HG03064 (cell line): ENCODE measurements around the gene ARL4D.
"Not testable (repeated sequence)": the region's sequence is repeated elsewhere in the genome, so short reads cannot be mapped to it uniquely, and the experiment has no call there.

Experiments used
- ATAC-seq: cut with Tn5 transposase; IDR thresholded peaks from one replicate; pipeline ENCODE4 v1.9.1; 2021; ENCODE audit warnings: low read depth; ENCODE audit not compliant: unreplicated experiment

The ARL4D gene

GRCh38 chr17:43368740-43369506, 29.9 kb upstream of the ARL4D start:
- no peak for ATAC-seq

GRCh38 chr17:43369986-43370385, 28.8 kb upstream of the ARL4D start:
- ATAC-seq, result no peak

GRCh38 chr17:43371227-43371821, 27.5 kb upstream of the ARL4D start:
- no peak for ATAC-seq

GRCh38 chr17:43372273-43372911, 26.4 kb upstream of the ARL4D start:
- no peak for ATAC-seq

- no peak for ATAC-seq
Measured at GRCh38 chr17:43373356-43373755, 25.4 kb upstream of the ARL4D start.

GRCh38 chr17:43375915-43376314, 22.9 kb upstream of the ARL4D start:
- ATAC-seq, result not testable (repeated sequence)

- ATAC-seq, result no peak
Measured at GRCh38 chr17:43377056-43377810, 21.6 kb upstream of the ARL4D start.

GRCh38 chr17:43378766-43379165, 20.0 kb upstream of the ARL4D start:
- no peak for ATAC-seq

GRCh38 chr17:43380307-43380706, 18.5 kb upstream of the ARL4D start:
- ATAC-seq, result no peak

GRCh38 chr17:43381204-43381603, 17.6 kb upstream of the ARL4D start:
- ATAC-seq, result no peak

GRCh38 chr17:43381621-43382020, 17.2 kb upstream of the ARL4D start:
- ATAC-seq, result no peak

GRCh38 chr17:43382776-43383175, 16.0 kb upstream of the ARL4D start:
- ATAC-seq, result no peak

- no peak for ATAC-seq
Measured at GRCh38 chr17:43383372-43383771, 15.4 kb upstream of the ARL4D start.

- ATAC-seq, result no peak
Measured at GRCh38 chr17:43383826-43384475, 14.8 kb upstream of the ARL4D start.

- ATAC-seq, result no peak
Measured at GRCh38 chr17:43384476-43384862, 14.3 kb upstream of the ARL4D start.

GRCh38 chr17:43385046-43385831, 13.6 kb upstream of the ARL4D start:
- ATAC-seq, result no peak

- peak; percentile 52 for ATAC-seq
Measured at GRCh38 chr17:43388359-43389045, 10.3 kb upstream of the ARL4D start.

GRCh38 chr17:43389046-43389947, 9.5 kb upstream of the ARL4D start:
- no peak for ATAC-seq
